KG1 (cell line): ENCODE data around the gene SIPA1L3.

Source experiments
- DNase-seq: peaks from one replicate; lab custom pipeline; 2025; lab: John Stamatoyannopoulos, UW

Gene SIPA1L3

DNA sequence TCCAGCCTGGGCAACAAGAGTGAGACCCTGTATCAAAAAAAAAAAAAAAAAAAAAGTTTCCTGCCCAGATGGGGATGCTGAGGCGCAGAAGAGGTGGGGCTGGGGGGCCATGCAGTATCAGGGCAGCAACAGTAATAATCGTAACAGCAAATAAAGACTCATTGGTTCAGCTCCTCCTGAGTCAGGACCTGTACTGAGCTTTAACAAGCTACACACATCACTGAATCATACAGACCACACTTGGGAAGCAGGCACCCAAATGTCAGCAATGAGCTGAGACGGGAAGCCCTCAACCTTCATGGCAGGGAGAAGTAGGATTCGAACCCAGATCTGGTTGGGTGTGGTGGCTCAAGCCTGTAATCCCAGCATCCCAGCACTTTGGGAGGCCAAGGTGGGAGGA is 327.6 kb downstream of the SIPA1L3 start:
- no peak for DNase-seq

DNA sequence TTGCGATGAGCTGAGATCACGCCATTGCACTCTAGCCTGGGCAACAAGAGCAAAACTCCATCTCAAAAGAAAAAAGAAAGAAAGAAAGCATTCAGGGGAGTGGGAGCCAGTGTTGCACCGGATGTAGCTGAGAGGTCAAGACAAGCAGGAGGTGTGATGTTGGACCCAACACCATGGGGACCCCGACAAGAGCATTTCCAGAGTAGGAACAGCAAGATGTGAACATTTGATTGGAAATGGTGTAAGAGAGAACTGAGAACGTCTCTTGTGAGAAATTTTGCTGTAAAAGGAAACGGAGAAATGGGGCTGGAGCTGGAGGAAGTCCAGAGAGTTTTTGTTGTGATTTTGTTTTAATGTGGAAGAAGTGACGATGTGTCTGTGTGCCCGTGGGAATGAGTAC is 332.8 kb downstream of the SIPA1L3 start:
- no peak for DNase-seq

GRCh38 chr19:38243279-38243673 is 336.3 kb downstream of the SIPA1L3 start:
- no peak for DNase-seq

GRCh38 chr19:38245826-38246498 is 339.0 kb downstream of the SIPA1L3 start:
- no peak for DNase-seq

GRCh38 chr19:38247126-38247525 is 340.1 kb downstream of the SIPA1L3 start:
- no peak for DNase-seq

DNA sequence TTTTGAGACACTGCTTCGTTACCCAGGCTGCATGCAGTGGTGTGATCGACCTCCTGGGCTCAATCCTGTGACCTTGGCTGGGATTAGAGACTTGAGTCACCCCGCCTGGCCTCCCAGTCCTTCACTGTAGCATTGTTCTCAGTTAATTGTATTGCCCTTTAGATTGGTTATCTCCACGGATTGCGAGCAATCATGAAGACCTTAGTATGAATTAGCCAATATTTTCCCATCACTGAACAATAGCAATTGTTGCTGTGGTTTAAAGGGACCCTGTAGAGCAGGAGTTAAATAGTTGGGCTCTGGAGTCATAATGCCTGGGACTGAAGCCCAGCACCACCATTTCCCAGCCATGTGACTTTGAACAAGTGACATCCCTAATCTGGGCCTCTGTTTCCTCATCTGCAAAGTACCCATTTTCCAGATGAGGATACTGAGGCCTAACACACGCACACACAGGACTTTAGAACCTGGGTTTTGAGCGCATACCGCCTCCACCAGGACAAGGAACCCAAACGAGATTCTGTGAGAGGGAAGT is 340.8 kb downstream of the SIPA1L3 start:
- no peak for DNase-seq

GRCh38 chr19:38248421-38248820 is 341.4 kb downstream of the SIPA1L3 start:
- DNase-seq = no peak

- no peak for DNase-seq
These were observed 343.4 kb downstream of the SIPA1L3 start for GRCh38 chr19:38250428-38250820.

- no peak for DNase-seq
These were observed 344.0 kb downstream of the SIPA1L3 start for GRCh38 chr19:38250821-38251563.

- no peak for DNase-seq
These were observed 344.6 kb downstream of the SIPA1L3 start for GRCh38 chr19:38251564-38252051.

- no peak for DNase-seq
These were observed 345.4 kb downstream of the SIPA1L3 start for GRCh38 chr19:38252385-38252784.

GRCh38 chr19:38252941-38253691 is 346.1 kb downstream of the SIPA1L3 start:
- no peak for DNase-seq

- no peak for DNase-seq
These were observed 346.8 kb downstream of the SIPA1L3 start for GRCh38 chr19:38253788-38254187.

- DNase-seq = no peak
These were observed 348.5 kb downstream of the SIPA1L3 start for GRCh38 chr19:38255383-38256014.
